ENCODE data around the gene BSN.
"Not testable (repeated sequence)": the region's sequence is repeated elsewhere in the genome, so short reads cannot be mapped to it uniquely, and the experiment has no call there.

BSN gene

DNA sequence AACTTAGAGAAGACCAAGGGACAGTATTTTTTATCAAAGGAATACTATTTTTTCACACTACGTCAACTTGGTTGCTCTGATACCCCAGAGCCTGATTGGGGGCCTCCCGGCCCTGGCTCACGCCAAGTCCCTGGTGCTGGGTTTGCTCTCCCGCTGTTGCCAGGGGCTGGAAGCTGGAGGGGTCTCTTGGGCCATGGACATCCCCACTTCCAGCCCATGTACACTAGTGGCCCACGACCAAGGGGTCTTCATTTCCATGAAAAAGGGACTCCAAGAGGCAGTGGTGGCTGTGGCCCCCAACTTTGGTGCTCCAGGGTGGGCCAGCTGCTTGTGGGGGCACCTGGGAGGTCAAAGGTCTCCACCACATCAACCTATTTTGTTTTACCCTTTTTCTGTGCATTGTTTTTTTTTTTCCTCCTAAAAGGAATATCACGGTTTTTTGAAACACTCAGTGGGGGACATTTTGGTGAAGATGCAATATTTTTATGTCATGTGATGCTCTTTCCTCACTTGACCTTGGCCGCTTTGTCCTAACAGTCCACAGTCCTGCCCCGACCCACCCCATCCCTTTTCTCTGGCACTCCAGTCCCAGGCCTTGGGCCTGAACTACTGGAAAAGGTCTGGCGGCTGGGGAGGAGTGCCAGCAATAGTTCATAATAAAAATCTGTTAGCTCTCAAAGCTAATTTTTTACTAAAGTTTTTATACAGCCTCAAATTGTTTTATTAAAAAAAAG lies 20.3 kb upstream of the BSN start:
- H3K27ac ChIP-seq: no peak overlapping the region
- DNase-seq (ENCODE audit: low read depth, low spot score): no peak

DNA sequence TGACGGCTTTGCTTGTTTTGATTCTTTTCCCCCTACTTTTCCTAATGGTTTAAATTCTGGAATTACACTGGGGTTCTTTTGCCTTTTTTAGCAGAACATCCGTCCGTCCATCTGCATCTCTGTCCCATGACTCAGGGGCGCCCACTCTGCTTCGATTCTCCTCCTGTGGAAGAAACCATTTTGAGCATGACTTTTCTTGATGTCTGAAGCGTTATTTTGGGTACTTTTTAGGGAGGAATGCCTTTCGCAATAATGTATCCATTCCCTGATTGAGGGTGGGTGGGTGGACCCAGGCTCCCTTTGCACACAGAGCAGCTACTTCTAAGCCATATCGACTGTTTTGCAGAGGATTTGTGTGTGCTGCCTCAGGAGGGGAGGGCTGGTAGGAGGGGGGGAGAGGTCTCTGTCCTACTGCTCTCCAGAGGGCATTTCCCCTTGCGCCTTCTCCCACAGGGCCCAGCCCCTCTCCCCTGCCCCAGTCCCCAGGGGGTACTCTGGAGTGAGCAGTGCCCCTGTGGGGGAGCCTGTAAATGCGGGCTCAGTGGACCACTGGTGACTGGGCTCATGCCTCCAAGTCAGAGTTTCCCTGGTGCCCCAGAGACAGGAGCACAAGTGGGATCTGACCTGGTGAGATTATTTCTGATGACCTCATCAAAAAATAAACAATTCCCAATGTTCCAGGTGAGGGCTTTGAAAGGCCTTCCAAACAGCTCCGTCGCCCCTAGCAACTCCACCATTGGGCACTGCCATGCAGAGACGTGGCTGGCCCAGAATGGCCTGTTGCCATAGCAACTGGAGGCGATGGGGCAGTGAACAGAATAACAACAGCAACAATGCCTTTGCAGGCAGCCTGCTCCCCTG lies 19.5 kb upstream of the BSN start:
- H3K27ac ChIP-seq: no peak overlapping the region
- no peak for DNase-seq (ENCODE audit: low read depth, low spot score)

DNA sequence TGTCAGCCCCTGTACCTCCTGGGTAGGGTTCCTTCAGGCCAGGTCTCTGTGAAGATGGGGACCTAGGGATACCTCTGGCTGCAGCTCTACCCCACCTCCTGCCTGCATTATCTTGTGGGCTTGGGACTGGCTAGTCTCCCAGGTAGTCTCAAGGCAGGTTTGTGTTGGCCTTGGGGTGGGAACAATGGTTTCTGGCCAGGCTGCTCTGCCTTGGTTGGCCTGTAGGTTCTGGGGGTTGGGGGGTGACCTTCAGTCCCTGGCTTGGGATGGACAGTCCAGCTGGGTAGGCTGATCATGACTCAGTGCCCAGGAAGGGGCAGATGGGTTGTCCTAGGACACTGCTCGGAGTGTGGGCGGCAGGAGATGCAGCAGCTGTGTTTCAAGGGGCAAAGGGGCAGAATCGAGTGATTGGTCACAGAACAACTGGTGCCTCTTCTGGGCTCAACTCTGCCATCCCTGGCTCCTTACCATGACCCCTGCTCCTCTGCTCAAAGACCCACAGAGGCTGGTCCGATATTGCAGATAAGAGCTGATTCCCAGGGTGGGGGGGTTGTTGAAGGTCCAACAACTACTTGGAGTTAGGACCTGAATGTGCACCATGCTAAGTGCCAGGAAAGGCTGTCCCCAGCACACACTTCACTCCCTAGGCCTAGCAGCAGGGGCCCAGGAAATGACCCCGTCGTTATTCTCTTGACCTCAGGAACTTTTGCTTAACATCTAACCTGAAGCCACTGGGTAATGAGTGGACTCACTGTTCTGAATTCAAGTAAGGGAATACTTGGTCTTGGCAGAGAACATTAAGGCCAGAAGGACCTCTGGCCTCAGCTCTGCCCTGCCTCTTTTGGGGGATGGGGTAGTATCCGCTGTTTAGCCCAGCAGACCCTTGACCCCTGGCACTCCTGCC lies 18.1 kb upstream of the BSN start:
- H3K27ac ChIP-seq: no peak overlapping the region
- DNase-seq (ENCODE audit: low read depth, low spot score): no peak

DNA sequence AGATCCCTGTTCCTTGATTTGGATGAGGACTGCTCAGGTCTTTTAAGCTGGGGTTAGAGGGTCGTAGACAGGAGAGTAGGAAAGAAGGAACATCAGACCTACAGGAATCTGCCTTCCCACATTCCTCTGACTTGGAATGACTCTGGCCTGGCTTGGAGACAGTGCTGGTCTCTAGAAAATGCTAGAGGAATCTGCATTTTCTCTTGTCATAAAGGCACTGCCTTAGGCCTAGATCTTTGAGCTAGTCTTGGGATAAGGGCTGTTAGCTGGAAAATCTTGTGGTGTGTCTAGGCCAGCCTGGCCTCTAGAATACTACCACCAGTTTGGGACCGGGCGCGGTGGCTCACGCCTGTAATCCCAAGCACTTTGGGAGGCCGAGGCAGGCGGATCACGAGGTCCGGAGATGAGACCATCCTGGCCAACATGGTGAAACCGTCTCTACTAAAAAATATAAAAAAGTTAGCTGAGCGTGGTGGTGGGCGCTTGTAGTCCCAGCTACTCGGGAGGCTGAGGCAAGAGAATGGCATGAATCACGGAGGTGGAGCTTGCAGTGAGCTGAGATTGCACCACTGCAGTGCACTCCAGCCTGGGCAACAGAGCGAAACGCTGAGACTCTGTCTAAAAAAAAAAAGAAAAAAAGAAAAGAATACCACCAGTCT lies 17.3 kb upstream of the BSN start:
- H3K27ac ChIP-seq: no peak overlapping the region
- DNase-seq (ENCODE audit: low read depth, low spot score): no peak

DNA sequence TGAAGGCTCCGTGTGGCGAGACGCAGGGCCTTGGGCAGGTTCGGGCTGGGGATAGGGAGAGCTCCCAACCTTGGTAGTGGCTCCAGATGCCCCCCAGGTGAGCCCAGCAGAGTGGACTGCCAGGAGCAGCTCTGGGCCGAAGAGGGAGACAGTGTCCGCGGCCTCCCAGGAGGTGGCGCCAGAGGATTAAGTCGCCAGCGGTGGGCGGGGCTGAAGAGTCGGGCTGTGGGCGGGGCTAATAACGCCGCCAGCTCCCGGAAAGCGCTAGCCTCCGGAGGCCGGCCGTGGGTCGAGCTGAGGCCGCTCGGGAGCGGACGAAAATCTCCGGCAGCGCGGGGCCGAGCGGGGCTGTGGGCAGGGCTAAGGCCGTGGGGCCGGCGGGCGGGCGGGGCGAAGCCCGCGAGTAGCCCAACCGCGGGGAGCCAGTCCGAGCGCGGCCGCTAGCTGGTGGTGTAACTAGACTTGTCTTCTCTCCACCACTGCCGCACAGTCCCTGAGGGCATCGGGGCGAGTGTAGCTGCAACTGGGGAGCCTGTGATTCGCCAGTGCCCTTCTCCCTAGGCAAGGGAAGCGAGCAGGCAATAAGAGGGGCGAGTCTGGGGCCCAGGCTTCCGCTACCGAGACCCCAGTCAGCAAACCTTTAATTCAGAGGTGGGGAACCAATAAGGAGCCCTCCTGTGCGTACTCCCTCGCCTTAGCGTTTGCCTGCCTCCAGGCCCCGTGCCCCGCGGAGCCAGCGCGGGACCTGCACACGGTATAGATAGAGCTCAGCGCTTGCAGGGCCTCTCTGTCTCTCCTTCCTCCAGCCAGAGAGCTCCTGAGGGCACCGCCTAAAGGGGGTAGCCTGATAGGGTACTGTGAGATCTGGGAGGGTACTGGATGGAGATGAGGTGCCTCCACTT lies 14.4 kb upstream of the BSN start:
- H3K27ac ChIP-seq: peak overlapping the region; percentile 11
- peak; percentile 27 for DNase-seq (ENCODE audit: low read depth, low spot score)

DNA sequence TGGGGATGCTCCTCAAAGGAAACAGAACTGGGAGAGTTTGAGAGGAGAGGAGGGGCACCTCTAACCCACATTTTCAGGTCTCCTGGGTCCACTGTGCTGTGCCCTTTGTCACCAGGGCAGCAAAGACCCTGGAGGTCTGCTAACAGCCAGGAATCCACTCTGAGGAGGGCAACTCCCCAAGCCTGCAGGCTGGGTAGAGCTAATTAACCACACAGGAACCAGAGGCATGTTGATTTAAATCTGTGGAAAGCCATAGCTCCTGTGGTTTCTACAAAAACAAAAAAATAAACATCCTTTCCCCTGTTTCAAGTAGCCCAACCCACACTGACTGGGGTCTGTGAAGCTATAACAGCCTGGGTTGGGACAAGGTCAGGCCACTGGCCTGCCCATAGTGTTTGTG lies 2.2 kb upstream of the BSN start:
- DNase-seq (ENCODE audit: low read depth, low spot score): no peak
- H3K27ac ChIP-seq: no peak overlapping the region

DNA sequence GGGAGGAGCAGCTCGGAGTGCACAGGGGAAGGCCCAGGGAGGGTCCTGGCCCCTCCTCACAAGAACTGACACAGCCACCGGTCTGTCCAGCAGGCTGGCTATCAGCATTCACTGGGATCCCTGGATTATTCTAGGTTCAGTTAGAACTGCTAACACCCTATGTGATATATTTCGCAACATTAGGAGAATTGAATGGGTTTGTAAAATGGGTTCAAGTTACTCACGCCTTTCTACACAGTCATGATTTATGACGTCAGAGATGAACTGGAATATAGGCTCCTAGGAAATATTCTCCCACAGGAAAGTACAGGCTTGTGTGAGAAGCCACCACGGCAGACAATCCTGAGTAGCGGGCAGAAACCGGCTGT lies 969 bp upstream of the BSN start:
- no peak for DNase-seq (ENCODE audit: low read depth, low spot score)
- no peak overlapping the region for H3K27ac ChIP-seq

DNA sequence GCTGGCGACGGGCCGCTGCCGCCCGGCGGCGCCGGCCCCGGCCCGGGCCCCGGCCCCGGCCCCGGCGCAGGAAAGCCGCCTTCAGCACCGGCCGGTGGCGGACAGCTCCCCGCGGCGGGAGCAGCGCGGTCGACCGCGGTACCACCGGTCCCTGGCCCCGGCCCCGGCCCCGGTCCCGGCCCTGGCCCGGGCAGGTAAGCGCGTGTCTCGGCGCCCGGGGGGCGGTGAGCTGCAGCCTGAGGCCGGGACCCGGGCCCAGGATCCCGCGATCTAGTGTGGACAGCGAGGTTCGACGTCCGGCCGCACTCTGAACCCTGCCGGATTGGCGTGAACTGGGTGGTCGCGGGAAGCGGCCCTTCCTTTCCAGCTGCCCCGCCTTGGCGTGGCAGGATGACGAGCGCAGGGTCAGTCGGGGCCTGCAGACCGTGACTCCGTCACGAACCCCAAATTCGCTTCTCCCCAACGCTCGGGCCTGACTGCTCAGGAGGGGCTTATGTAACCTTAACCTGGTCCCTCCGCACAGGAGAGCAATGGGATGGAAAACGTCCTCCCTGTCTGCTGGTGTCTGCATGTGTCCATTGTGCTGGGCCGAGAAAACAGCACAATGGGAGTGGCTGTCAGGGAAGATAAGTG lies 472 bp downstream of the BSN start:
- DNase-seq (ENCODE audit: low read depth, low spot score): no peak
- H3K27ac ChIP-seq: no peak overlapping the region

DNA sequence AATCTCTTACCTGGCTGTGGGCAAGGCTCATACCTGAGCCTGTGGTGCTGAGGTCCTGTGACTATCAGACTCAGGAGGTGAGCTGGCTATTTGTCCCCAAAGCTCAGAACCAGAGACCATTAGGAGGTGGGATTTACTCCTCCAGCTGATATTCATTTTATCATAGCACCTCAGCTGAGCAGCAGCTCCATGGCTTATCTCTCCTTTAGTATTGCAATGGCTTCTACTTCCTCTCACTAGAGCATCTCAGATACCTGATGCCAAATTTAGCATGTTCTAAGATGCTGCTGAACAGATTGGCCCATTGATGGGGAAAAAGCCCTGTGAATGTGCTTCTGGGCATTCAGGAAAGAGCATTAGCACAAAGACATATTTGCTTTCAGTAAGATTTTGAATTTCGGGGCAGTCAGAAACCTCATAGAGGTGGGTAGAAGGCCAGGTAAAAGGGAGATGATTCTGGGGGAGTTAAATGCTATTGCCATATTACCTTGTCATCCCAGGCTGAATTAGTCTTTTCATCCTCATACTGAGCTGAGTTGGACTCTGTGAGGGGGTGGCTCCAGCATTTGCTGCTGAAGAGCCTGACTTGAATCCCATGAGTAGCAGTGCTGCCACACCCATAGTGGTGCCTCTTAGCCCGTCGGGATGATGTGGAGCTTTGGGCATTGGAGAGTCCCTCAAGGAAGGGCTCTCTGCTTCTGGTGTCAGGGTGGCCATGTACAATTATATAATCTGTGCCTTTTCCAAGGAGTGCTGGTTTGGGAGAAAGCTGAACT lies 2.4 kb downstream of the BSN start:
- no peak for DNase-seq (ENCODE audit: low read depth, low spot score)
- H3K27ac ChIP-seq: no peak overlapping the region

DNA sequence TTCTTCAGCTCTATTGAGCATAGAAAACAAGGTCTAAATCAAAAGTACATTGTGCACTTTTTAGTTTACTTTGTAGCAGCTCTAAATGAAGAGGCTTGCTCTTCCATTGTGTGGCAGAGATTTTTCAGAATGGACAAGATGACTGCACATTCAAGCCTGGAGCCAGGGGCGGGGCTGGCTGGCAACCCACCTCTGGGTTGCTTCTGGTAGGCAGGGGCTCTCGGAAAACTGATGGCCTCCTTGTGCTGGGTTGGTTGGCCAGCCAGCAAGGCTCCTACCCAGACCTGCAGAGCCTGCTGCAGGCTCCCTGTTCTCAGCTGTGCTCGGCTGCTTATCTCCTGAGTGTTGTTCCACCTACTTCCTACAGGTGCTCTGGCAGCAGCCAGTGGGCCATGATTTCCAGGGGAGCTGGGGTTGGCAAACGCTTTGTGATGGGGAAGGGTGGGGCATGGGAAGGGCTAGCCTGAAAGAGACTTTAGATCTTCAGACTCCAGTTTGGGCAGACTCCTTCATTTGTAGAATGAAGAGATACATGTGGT lies 8.8 kb downstream of the BSN start:
- no peak for DNase-seq (ENCODE audit: low read depth, low spot score)
- no peak overlapping the region for H3K27ac ChIP-seq

DNA sequence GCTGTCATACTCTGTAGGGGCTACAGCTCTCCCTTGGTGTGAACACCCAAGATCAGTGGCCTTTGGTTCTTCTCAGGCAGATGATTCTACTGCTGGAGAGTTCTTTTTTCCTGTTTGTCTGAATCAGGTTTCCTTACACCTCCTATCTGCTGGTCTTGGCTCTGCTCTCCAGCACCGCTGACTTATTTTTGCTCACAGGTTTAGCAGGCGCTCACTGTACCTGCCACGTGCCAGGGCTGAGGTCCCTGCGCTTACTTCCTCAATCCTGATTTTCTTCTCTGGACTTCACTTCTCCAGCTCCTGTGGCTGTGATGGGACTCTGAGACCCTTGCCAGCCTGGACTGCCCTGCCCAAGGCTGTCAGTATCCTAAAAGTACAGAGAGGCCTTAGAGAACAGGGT lies 9.5 kb downstream of the BSN start:
- no peak for DNase-seq (ENCODE audit: low read depth, low spot score)

DNA sequence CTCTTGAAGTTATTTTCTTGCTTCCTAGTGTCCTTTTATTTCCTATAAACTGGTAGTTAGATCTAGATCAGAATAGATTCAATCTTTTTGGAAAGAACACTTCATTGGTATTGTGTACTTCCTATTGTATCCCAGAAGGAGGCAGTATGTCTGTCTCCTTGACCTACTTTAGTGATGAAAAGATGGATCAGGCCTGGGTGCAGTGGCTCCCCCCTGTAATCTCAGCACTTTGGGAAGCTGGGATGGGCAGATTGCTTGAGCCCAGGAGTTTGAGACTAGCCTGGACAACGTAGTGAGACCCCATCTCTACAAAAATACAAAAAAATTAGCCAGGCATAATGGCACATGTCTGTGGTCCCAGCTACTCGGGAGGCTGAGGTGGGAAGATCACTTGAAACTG lies 12.0 kb downstream of the BSN start:
- DNase-seq (ENCODE audit: low read depth, low spot score): no peak
- no peak overlapping the region for H3K27ac ChIP-seq

More for the DNA sequence above, 9.5 kb downstream of the BSN start:
- no peak overlapping the region for H3K27ac ChIP-seq

DNA sequence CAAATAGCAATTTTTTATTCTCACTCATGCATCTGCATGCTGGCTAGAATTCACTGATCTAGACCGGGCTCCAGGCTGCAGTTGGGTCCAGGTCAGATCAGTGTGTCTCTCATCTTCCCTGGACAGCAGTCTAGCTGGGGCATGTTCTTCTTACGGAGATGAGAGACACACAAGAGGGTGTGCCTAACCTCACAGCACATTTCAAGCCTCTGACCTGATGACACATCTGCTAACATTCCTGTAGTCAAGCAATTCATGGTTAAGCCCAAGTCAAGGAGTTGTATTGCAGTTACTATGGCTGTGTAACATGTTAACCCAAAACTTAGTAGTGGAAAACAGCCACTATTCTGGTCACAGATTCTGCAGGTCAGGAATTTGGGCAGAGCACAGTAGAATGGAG lies 13.1 kb downstream of the BSN start:
- H3K27ac ChIP-seq: no peak overlapping the region
- no peak for DNase-seq (ENCODE audit: low read depth, low spot score)

DNA sequence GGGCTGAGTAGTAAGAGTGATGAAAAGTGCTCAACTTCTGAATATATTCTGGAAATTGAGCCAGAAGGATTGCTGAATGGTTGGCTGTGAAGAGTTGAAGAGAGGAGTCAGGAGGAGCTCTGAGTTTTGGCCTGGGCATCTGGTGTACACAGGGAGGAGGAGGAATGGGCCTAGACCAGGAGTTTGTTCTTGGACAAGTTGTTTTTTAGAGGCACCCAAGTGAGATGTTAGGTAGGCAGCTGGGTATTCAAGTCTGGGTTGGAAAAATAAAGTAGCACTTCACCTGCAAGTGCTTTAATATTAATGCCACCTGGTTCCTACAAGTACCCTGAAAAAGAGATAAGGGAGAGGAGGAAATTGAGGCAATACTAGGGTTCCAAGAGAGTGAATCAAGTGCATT lies 14.7 kb downstream of the BSN start:
- no peak overlapping the region for H3K27ac ChIP-seq
- no peak for DNase-seq (ENCODE audit: low read depth, low spot score)

DNA sequence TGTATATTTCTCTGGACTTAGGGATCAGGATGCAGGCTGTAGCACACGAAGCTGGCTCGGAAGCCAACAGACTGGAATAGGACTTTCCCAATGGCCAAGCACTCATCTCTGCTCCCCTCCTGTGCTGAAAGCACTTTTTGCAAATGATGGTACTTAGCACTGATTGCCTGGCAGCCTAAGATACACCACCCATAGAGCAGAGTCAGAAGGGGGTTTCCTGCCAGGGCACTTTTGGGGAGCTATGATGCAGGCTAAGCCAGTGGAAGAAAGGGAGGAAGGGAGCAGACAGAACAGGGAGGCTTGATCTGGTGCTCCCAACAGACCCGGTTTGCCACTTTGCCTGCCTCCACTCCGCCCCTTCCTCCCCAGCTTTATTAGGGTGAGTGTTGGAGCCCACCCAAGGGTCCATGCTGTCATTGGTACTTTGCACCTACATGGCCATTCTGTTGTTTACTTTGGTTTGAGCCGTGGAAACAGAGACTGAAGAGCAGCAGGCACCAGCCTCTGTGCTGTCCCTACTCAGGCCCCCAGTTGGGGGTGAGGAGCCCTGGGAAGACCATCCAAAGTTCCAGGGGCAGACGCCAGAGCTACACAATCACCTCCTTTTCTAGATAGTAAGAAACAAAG lies 15.9 kb downstream of the BSN start:
- no peak overlapping the region for H3K27ac ChIP-seq

DNA sequence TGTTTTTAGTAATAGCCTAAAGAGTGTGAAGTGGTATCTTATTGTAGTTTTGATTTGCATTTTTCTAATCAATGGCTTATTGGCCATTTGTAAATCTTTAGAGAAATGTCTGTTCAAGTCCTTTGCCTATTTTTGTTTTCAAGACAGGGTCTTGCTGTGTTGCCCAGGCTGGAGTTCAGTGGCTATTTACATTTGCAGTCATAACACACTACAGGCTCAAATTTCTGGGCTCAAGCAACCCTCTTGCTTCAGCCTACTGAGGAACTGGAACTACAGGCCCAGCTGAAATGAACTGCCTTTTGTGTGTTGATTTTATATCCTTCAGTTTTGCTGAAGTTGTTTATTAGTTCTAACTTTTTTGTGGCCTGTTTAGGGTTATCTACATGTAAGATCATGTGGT lies 27.9 kb downstream of the BSN start:
- no peak overlapping the region for H3K27ac ChIP-seq
- no peak for DNase-seq (ENCODE audit: low read depth, low spot score)

More for the DNA sequence above, 15.9 kb downstream of the BSN start:
- DNase-seq (ENCODE audit: low read depth, low spot score): no peak

DNA sequence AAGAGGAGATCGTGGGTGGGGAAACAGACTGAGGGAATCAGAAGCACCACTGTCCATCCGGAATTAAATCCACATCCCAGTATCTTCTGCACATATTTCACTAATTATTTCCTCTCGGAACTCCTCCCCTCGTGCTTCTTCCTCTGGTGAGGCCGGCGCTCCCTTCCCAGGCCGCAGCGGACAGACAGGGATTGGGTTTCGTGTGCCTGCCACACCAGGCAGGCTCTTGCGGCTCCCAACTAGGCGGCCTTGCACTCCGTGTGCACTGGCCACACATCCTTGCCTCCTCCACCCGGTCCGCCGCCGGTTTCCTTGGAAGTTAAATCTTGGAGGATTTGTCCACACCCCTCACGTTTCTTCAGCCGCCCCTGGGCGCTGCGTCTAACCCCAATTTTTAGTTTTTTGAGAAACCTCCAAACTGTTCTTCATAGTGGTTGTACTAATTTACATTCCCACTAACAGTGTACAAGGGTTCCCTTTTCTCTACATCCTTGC lies 31.0 kb downstream of the BSN start:
- not testable (repeated sequence) for DNase-seq (ENCODE audit: low read depth, low spot score)

More for the DNA sequence above, 31.0 kb downstream of the BSN start:
- H3K27ac ChIP-seq: not testable (repeated sequence)

All from epithelial cell of prostate (primary cell).